ENCODE data around the gene LRMDA.

The LRMDA gene

DNA sequence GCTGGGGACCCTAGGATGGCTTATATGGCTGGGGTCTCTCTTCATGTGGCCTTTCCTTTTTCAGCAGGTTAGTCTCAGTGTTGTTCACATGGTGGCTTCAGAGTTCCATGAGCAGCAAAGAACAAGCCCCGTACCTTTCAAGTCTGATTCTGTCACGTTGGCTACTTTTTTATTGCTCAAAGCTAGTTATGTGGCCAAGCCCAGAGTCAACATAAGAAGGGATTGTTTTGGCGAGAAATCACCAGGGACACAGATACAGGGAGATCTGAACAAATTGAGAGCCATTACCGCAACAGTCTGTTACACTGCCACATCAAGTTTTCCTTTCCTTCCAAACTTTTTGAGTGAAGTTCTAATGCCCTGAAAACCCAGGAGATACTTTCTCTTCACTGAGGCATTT lies 770.5 kb downstream of the LRMDA start:
- DNase-seq: no peak
- intact Hi-C loops (cut with DNase I): no loop called here

DNA sequence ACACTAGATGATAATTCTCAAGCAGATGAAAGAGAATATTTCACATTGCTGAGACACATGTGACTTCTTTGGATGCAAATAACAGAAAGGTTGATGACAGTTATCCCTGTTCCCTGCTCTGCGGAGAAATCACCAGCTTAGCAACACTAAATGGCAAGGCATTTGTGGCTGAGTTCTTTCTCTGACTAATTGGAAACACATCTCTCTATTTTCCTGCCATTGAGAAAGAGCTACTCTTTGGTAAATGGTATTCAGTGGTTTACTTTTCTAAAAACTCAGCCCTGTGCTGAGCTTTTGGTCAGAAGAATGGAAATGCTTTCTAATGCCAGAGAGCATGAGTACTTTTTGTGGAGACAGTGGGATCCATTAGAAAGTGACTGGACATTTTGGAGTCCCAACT lies 771.4 kb downstream of the LRMDA start:
- no peak for DNase-seq
- intact Hi-C loops (cut with DNase I): no loop called here

DNA sequence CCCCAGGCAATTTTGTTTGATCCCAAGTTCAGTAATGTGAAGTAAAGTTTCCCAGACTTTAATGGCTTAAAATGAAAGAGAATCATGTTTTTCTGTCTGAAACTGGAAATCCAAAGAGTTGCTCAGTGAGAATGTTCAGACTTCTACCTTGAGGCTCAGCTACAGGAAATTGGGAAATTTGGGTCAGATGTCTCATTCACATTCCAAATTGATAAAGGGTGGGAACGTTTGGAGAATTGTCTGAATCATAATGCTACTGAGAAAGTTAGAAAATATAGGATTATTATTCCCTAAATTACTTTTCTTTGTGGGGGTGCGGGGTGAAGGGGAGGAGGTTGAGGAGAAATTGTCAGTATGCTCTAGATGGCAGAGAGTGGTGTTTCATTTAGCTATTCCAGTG lies 773.9 kb downstream of the LRMDA start:
- intact Hi-C loops (cut with DNase I): no loop called here
- DNase-seq: peak in 12 of 42 donors; percentile 3 to 47 (median 16)

DNA sequence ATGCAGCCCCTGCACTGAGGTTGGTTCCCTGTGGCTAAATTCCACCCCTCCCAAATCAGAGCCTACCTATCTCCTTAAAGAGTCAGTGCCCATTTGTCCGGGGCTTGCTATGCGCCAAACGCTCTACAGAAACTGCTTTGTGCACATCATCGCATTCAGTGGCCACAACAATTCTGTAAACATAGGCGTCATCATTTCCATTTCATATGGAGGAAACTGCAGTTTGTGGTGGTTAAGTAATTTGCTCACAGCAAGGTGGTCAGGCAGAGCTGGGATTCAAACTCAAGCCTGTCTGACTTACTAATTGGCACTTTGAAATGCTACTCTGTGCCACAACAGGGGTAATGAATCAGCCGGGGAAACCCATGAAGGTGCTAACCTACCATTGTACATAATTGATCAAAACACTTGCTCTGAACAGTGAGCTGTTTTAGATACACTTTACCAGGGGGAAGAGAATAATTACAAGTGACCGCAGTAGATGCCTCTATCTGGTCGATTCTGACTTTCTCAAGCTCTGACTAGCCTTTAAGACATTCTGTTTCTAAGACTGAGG lies 775.5 kb downstream of the LRMDA start:
- no peak for DNase-seq
- intact Hi-C loops (cut with DNase I): no loop called here

DNA sequence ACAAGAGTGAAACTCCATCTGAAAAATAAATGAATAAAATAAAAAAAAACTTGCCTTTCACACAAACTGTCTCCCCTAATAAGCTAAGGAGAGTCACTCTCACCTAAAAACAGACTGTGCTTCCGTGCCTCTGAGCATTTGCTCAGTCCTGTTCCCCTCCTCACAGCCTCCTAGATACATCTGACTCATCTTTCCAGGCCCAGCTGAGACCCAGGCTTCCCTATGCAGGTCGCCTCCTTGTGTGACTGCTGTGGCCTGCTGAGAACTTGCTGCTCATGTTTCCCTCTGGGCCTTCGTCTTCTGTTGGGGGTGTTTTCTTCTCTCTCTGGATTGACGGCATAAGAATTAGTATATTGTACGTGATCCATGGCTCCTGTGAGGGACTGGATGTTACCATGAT lies 777.7 kb downstream of the LRMDA start:
- intact Hi-C loops (cut with DNase I): no loop called here
- DNase-seq: no peak

DNA sequence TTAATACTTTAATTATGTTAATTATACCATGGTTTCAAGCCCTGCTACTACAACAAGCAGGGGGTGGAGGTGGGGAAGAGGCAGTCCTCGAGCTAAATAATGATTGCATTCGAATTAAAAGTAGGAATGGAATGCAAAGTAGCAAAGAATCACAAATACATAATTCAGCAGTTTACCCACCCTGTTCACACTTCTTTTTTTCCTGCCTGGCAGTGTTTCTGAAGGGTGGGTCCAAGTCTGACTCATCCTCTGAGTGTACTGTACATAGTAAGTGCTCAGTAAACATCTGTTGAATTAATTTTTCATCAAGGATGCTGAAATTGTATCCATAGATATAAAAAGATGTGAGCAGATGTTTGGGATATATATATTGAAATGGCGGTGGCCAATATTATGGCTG lies 778.8 kb downstream of the LRMDA start:
- no peak for DNase-seq
- intact Hi-C loops (cut with DNase I): no loop called here

DNA sequence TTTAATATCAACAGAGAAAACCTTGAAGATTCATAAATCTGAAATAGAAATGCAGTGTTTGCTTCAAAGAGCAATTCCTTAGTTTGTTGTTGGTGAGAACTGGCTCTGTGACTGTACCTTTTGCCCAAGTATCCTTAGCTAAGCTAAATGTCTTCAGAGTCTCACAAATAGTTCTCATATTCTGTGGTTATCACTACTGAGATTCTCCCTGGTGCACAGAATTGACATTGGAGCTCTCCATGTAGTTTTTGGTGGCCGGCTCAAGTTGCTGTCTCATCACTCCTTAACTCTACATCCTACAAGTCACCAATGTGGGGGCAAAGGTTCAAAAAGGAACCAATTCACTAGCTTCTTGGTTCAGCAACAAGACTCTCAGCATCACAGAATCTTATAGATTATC lies 780.3 kb downstream of the LRMDA start:
- intact Hi-C loops (cut with DNase I): no loop called here
- no peak for DNase-seq

DNA sequence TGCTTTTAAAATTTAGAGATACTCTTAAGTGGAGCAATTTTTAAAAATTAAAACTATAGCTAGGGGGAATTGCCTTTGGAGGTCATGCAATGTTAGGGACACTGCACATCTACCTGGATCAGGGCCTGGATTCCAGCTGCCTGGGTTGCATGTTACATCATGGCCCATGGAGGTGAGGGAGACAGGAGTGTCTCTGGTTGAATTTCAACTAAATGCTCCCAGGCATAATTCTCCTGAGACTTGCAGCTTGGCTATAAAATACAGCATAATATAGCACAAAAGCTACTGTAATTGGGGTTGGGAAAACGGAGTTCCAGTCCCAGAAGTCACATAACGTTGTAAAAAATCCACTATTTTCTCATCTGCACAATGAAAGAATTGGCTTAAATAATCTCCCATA lies 782.5 kb downstream of the LRMDA start:
- no peak for DNase-seq
- intact Hi-C loops (cut with DNase I): no loop called here

DNA sequence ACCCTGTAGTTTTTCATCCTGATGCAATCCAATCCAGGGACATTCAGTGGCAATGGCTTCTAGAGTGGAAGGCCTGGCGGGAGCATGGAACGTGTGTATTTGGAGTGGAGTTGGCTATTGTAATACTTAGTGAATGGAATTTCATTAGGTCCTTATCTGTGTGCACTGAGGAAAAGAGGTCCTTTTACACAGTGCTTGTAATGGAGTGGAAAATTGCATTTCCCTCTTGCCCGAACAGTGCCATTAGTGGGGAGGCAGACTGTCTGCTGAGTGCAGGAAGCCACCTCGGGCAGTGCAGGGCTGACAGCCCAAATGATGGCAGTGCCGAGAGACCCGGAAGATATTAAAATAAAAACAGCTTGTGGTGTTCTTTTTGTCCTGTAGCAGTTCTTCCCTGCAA lies 786.6 kb downstream of the LRMDA start:
- no peak for DNase-seq
- intact Hi-C loops (cut with DNase I): no loop called here

DNA sequence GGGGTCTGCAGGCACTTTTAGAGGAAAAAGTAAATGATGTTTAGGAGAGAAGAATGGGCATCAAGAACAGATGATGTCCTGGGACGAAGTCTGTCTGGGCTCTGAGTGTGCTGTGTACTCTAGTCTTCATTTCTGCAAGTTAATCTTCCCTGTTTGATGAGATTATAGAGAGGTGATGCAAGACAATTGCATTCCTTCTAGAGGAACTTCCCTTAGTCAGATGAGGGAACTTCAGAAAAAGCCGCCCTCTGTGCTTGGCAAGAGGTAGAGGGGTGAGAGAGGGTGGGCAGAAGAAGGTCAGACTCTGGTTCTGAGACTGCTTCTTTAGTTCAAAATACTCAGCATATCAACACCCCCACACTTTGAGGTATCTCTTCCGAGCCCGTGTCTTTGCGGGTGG lies 797.9 kb downstream of the LRMDA start:
- intact Hi-C loops (cut with DNase I): no loop called here
- peak in 1 of 42 donors; percentile 7 for DNase-seq

DNA sequence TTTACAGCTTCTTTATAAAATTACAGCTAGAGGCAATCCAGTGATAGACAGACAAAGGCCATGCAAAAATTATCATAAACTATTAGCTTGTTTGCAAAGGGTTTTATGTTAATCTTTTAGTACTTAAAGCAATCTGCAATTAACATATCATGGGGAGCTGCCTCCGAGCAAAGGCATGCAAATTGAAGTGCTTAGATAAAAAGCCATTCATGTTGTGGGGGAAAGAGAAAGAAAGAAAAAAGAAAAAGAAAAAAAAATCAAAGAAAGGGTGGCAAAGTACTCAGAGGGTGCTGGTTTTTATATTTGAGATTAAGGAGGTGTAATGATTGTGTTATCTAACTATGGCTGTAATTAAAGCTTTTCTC lies 799.5 kb downstream of the LRMDA start:
- no peak for DNase-seq
- intact Hi-C loops (cut with DNase I): no loop called here

DNA sequence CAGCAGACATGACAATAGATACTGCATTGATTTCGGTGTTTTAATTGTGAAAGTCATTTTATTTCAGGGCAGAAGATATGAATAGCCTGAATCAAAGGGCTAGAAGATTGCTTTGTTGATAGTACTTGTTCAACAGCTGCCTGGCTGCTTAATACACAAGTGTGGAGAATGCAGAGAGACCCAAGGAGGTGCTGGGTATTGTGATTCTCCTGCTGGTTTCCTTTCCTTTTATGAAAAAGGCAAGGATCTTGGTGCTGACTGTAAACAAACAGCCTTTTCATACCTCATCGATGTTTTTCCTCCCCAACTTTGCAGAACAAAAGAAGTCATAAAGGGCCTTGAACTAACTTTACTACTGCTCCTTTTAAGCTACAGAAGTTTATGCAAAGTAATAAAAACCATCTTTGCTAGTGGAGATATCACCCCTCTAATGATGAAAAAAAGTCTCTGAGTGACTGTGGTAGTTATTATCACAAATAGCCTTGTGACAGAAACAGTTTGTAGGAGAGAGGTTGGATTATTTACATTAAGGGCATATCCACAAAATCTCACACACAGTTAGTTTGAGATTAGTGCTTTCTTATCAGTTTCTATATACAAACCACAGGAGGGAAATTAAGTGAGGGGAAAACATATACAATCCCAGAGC lies 800.0 kb downstream of the LRMDA start:
- no peak for DNase-seq
- intact Hi-C loops (cut with DNase I): no loop called here

DNA sequence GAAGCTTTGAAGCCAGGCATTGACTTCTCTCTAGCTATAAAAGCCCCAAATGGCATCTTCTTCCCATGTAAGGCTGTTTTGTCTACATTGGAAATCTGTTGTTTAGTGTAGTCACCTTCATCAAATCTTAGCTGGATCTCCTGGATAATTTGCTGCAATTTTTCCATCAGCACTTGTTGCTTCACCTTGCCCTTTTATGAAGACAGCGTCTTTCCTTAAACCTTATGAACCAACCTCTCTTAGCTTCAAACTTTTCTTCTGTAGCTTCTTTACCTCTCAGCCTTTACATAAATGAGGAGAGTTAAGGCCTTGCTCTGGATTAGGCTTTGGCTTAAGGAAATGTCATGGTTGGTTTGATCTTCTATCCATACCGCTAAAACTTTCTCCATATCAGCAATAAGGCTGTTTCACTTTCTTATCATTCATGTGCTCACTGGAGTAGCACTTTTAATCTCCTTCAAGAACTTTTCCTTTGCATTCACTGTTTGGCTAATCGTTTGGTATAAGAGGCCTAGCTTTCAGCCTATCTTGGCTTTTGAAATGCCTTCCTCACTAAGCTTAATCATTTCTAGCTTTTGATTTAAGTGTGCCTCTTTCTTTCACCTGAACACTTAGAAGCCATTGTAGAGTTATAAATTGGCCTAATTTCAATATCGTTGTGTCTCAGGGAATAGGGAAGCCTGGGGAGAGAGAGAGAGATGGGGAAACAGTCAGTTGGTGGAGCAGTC lies 803.2 kb downstream of the LRMDA start:
- DNase-seq: no peak
- intact Hi-C loops (cut with DNase I): no loop called here

DNA sequence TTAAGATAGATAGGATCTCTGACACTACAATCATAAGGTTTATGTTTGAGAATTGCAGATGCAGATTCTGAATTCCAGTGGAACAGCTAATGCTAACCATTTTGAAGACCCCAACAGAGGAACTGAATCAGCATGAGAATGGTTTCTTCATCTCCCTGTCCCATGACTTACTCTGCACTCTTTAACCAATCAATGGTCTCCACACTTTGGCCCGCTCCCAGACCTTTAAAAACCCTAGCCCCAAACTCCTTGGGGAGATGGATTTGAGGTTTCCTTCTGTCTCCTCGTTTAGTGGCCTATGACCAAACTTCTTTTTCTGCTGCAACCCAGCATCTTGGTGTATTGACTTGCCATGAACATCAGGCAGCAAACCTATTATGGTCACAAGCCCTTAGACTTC lies 804.9 kb downstream of the LRMDA start:
- intact Hi-C loops (cut with DNase I): no loop called here
- no peak for DNase-seq

DNA sequence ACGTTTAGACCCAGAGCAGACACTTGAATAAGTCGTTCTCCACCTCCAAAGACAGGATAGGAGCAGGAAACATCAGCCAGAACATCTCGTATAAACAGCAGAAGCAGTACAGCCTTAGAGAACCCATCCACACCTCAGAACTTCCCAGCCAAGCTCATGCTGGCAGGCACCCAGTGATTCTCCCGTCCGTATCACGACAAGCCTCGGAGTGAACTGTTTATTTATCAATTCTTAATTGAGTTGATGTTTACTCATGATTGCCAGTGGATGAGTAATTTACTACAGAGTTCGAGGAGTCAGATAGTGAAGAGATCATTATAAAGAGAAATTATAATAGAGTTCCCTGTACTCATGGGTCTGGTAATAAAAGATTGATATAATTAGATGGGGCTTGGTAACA lies 811.5 kb downstream of the LRMDA start:
- intact Hi-C loops (cut with DNase I): no loop called here
- DNase-seq: peak in 3 of 42 donors; percentile 8 to 17 (median 10)

DNA sequence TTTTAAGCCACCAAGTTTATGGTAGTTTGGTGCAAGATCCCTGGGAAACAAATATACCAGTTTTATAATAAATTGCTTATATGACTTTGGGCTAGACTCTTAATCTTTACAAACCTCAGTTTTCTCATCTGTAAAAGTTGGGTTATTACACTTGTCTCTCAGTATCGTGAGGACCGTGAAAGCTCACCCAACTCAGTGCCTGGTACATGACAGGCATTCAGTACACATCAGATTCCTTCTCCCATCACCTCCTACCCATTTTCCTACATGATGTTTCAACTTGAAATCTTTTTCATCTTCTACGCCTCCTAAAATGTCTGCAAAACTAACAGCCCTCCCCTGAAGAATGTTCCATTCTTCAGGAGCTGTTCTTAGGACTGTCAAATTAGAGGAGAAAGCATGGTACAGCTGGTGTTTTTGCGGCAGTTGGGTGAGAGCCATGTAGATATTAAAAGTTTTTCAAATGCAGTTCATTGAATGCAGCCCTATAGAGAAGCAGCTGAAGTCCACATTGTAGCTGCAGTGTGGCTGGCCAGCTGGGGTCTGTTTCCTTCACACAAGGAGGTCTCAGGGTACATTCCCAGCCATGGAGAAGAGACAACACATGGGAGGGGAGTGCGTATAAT lies 812.8 kb downstream of the LRMDA start:
- intact Hi-C loops (cut with DNase I): no loop called here
- DNase-seq: peak in 26 of 42 donors; percentile 7 to 82 (median 36)

DNA sequence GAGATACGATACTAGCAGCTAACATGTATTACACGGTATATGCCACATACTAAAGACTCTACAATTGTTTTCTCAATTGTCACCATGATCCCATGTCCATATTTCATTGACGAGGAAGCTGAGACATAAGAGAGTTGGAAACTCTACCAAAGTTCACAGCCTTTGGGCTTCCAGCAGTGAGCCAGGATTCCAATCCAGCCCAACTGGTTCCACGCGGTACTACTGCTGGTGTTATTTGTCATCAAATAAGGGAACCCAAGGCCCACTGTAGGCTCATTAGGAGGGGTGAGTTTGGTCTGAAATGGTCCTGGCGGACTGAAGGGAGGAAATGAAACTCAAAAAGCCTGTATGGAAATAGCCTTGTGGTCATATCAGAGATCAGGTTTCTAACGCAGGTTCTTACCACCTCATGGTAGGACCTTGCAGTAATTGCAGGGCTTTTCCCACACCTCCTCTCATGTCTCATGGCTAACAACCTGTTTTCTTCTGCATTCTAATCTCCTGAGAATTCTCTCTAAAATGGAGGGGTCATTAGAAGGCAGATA lies 814.6 kb downstream of the LRMDA start:
- intact Hi-C loops (cut with DNase I): no loop called here
- no peak for DNase-seq

DNA sequence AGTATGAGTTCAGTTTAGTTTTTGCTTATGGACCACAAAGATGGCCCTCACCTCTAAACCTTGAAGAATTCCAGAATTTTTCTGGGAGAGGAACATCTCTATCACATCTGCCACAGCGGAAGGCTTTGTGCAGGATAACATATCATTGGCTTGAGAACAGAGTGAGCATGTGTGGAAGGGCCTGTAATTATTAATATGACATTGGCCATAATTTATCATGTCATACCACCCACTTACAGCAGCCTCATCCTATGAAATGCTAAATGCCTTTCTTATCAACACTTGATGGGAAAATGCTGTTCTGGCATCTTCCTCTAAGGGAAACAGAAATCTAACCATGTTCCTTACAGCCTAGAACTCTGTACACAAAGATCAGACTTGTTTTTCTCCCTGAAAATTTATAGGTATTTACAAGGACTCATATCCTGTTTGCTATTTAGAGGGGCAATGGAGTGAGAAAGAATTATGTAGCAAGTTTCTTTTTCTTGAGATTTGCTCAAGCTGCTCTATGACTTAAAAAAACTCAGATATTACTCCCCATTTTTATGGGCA lies 817.3 kb downstream of the LRMDA start:
- intact Hi-C loops (cut with DNase I): no loop called here
- DNase-seq: no peak

DNA sequence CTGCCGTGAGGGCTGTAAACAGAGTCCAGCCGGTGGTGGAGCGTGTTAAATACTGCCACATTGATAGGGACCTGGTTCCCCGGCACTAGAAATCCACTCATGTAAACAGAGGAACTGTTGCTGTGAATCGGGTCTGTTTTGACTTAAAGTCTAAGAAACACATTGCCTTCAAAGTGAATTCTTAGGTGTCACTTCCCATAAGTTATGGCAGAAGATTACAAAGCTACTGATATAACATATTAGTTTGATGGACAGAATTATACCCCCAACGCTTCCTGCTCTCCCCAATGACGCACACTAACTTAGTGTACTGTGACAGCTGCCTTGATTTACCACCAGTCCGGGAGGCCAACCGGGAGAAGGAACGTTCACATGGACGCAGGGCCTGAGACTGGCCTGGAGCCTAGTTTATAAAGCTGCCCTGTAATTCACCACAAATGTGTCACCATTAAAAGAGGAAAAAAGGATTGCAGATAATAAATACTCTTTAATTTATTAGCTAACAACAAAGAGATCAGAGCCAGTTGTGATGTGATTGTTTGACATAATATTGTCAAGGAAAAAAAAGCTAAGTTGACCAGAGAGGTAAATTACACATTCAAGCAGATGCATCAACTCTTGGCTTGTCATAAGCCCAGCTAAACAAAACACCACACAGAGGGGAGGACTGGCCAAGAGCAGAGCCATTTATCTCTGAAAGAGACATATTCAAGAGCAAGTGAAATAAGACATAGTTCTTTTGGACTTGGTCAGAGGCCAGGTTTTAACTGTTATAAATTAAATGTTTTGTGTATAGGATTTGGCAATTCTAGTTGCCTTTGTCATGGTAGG lies 820.6 kb downstream of the LRMDA start:
- intact Hi-C loops (cut with DNase I): no loop called here
- no peak for DNase-seq
